Measurements from ENCODE around the gene SVIL.
"Not testable (repeated sequence)": the region's sequence is repeated elsewhere in the genome, so short reads cannot be mapped to it uniquely, and the experiment has no call there.

Gene SVIL

DNA sequence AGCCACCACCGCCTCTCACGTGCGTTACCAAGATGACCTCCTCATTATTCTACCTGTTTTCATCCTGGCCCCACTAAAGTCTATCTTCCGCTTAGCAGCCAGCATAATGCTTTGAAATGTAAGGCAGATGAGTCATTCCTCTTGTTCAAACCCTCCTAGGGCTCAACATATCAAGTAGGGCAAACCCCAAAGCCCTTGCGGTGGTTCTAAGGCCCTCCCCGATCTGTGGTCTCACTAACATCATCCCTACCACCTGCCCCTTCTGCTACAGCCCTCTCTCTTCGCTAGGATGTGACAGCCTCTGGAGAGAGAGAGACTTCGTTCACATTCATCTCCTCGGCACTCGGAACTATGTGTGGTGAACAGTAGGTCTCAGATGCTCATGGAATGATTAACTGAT, 94.8 kb downstream of the SVIL start:
- DNase-seq = no peak

DNA sequence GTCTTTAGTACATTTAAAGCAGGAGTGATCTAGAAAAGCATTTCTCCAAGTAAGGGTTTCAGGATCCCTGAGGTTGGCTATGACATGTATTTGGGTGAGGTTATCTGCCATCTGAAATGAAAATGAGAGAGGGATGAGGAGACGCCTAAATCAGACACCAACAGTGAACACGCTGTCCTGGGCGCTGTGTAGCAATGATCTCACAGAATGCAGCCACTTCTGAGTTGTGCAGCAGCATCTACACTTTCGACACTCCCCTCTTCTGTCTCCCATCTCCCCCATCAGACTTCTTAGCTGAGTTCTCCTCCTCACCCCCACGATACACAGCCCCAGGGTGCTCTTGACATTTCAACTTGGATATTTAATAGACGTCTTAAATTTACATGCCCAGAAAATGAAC, 95.4 kb downstream of the SVIL start:
- no peak for DNase-seq

DNA sequence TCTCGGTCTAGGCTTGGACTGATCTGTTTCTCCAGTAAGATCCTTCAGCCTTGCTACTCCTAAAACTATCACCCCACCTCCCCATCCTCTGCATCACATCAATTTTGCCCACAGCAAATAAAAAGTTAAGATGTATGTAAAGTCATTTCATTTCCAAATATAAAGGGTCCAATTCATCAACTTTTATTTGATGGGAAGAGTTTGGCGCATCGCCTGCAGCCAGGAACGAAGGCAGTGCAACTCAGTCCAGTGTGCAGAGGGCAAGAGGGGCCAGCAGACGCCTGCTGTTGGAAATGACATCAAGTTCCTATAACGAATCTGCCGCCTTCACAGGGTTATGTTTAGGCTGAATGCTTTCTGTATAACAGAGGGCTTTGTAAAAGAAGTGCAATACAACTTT, 97.0 kb downstream of the SVIL start:
- DNase-seq = no peak

DNA sequence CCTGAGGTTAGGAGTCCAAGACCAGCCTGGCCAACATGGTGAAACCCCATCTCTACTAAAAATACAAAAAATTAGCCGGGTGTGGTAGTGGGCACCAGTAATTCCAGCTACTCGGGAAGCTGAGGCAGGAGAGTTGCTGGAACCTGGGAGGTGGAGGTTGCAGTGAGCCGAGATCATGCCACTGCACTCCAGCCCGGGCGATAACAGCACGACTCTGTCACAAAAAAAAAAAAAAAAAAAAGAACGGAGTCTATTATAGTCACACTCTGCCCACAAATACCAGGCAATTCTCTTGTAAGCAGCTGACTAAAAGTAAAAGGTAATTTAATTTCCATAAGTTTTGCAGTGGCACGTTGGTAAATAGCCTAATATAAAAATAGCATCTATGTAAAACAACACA, 98.1 kb downstream of the SVIL start:
- DNase-seq = not testable (repeated sequence)

DNA sequence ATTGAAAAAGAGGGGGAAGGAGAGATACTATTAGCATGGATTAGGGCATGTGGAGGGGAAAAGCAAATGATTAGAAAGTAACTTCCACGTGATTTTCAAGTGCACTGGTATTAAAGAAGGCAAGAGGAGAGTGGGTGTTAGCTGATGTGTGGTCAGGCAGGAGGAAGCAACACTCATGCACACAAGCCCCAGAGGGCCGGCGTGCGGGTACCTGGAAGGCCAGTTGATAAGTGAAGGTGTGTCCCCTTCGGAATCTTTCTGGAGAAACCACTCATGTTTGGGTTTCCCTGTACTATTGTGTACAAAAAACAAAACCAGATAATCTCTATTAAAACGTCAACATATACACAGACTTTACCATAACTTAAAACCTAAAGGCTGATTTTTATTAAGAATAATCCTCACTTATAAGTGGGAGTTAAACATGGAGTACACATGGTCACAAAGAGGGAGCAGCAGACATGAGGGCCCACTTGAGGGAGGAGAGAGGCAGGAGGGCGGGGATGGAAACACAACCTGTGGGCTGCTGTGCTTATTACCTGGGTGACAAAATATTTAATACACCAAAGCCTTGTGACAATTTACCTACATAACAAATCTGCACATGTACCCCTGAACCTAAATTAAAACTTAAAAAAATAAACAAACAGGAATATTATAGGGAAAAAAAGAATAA, 98.9 kb downstream of the SVIL start:
- DNase-seq = no peak

DNA sequence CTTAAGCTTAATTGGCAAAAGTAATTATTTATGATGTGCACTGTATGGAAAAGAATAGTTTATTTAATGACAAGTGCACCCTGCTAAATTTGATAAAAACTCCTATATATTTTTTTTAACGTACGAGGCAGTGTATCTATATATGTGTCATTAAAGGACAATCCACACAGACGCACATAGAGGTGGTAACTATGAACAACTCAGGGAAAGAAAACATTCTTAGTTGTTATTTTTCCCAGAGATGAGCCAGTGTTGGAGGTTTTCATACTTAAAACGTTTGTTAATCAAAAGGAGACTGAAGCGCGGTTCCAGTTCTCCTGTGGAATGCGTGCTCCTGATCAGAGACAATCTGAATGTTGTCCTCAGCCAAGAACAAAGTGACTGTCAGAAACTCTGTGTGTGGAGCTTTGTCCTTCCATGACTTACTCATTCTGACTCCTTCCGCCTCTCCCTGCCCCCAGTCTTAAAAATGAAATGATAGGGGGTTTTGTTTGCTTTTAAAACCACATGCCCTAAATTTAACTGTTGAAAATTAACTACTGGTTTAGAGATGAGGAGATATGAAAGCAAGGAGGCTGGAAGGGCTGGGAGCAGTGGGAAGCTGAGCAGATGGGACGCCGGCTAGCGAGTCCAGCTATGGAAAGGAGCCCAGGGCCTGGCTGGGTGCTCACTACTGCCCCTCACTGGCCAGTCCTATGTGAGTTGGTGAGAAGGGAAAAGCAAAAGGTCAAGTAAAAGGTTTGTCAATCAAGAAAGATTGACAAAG, 99.6 kb downstream of the SVIL start:
- peak; percentile 60 for DNase-seq

DNA sequence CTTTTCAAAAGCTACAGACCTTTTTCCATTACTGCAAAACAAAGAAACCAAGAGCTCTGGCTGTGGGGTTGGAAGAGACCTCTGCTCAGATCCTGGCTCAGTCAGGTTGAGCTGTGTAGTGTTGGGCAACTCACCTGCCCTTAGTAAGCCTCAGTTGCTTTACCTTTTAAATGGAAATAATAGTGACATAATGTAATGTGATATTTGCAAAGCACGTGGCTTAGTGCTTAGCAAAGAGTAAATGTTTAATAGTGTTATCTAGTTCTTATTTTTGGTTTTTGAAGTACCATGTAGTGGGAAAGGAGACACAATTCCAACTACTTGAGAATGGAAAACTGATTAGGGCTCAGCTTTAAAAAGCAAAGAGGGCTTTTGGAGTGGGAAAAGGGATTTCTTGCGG, 100.2 kb downstream of the SVIL start:
- DNase-seq = no peak

DNA sequence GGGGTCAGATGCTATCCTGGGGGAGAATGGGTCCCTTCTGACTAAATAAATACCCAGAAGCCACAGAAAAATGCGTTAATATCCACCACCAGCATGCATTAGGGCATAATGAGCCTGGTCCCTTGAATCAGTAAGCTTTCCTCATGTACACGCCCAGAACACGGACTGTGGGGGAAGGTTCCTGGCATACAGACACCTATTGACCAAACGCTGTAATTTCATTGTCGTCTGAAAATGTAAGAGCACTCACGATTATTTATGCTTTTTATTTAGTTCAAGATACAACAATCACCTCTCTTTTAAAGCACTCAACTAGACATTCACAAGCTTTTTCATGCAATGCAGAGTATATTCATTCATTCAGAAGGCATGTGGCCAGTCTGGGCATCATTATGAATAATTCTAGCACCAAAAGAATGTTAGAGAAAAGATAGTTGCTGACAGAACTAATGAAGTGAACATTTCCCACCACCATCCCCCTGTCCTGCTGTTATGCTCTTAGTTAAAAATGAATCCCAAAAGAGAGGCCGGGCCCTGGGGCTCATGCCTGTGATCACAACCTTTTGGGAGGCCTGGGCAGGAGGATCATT, 101.0 kb downstream of the SVIL start:
- DNase-seq = no peak

DNA sequence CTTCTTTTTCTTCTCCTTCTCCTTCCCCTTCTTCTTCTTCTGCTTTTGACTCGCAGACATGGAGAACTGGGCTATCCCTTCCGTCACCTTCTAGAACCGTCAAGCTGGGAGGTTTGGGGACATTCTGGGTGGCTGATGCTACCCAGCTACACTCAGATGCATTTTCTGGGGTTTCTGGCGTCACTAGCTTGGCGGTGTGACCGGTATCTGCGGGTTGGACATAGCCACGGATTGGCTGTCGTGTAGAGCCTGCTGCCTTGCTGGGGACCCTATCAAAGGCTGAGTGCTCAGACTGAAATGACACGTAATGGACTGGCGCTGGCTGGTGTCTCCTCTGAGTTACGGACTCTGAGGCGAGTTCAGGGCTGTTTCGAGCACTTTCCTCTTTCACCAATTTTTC, 101.7 kb downstream of the SVIL start:
- DNase-seq = no peak

DNA sequence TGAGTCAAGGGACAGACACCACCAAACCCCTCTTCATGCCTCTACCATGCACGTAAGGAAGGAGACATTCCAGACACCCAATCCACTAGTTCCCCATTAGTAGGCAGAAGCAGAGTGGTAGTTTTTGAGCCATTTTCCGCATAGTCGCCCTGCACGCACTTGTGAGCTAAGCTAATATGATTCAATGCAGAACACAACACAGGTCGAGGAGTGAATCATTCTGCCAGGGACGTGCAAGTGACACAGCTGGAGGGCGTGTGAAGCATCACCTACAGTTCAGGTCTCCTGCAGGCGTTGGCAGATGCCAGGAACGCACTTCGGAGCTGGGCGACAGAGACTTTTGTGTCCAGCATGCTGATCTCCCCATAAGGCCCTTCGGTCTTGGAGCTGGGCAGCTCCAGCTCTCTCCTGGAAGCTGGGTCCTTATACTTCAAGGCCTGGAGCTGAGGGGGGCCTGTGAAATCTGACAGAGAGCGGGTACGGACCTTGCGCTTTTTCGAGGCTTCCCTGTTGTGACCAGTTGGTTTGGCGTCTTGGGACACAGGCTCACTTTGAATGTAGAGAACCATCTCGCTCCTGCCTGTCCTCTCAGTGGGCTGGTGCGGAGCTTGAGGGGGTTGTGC, 102.4 kb downstream of the SVIL start:
- no peak for DNase-seq

DNA sequence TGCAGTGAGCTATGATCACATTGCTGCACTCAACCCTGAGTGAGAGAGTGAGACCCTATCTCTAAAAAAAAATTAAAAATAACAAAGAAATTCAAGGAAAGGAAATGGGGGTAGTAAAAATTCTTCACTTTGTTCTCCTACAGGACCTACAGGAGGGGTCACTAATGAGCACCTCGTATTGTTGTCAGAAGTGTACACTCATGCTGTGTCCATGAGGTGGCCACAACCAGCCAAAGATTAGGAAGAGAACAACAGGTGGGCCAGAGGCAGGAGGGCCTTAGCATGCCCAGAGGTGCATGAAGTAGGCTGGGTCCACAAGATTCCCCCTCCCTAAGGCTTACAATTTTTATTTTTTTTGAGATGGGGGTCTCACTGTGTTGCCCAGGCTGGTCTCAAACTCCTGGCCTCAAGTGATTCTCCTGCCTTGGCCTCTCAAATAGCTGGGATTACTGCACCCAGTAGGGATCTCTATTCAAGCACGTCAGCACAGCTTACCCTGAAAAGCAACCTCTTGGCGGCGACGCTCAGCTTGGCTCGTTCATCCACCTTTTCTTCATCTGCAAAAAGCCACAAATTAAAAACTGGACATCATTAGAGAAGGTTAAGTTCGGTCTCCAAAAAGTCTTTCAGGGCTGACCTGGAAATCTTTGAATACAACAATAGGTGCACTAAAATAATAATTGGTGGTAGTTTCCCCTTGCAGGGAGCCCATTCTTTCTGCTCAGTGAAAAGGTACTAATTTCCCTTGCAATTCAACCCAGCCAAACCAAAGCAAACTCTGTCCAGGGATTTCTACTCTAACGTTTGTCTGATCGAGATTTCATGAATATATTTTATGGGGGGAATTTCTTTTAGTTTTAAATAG, 104.4 kb downstream of the SVIL start:
- no peak for DNase-seq

DNA sequence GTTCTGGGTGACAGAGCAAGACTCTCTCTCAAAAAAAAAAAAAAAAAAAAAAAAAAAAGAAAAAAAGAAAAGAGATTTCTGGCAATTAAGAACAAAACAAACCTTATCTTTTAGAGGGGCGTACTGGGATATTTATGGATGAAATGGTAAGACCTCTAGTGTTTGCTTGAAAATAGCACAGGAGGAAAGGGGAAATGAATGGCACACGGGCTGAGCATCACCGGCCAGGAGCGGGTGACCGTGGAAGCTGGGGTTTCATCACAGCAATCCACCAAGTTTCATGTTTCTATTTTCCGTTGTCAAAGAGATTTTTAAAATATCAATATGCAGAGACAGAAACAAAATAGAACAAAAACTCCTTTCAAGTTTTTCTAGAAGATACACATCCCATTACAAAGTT, 105.6 kb downstream of the SVIL start:
- DNase-seq = no peak

DNA sequence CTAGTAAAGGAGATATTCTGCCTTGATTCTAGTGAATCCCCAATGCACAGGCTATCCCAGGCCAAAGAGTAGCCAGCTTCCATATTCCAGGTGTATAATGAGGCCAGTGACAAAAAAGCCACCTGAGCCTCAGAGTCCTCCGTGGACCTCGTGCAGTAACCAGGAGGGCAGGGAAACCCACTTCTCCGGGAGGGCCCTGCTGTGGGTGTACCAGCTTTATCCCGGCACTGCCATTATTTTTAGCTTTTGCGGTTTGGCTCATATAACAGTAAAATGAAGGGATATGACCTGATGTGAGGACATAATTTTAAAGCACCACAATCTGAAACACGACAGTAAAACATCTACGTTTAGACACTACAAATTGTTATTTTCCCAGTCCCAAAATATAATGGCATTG, 109.0 kb downstream of the SVIL start:
- DNase-seq = no peak

DNA sequence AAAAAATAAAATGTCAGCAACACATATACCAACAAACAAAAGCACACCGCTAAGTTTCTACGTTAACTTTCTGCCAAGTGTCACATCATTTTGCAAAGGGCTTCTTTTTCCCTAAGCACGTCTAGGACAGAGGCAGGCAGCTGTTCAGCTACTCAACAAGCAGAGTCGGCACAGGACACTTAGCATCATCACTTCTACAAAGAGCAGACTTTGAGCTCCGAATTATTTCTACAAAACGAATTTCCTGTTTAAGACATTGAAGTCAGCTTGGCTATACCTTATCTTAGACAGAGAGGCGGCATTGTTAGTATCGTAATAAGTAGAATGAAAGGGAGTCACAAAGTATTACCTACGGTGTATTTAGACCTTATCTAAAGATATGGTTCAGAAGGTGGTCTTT, 110.1 kb downstream of the SVIL start:
- no peak for DNase-seq

DNA sequence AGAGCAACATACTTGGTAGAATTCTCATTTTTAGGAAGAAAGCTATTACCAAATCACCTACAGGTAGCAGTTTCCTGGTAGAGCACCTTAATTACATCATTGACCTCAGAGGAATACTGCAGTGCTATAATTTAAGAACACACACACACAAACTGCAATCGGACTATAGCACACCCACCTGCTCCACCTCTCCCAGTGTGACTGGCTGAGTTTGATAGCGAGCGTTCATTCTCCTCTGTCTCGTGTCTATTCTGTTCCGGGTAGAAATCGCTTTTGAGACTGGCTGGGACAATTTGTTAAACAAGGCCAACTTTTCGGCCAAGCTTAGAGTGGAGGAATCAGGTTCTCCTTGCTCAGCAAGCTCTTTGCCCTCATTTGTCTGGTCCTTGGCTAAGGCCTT, 110.5 kb downstream of the SVIL start:
- DNase-seq = no peak

DNA sequence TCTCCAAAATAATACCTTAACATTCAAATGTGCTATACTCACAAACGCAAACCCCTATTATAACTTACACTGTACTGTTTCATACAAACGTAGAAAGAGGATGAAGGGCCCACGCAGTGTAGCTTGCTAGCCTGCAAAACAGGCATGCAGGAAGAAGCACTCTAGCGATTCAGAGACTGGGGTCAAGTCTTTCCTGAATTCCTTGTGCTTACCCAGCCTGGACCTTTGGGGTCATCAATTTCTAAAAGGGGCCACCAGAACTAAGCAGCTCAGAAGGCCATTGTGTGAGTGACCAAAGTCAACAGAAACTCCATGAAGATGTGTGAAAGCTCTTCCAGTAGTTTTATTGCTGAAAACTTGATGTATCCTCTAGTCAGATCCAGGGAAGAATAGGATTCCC, 111.9 kb downstream of the SVIL start:
- DNase-seq = no peak

DNA sequence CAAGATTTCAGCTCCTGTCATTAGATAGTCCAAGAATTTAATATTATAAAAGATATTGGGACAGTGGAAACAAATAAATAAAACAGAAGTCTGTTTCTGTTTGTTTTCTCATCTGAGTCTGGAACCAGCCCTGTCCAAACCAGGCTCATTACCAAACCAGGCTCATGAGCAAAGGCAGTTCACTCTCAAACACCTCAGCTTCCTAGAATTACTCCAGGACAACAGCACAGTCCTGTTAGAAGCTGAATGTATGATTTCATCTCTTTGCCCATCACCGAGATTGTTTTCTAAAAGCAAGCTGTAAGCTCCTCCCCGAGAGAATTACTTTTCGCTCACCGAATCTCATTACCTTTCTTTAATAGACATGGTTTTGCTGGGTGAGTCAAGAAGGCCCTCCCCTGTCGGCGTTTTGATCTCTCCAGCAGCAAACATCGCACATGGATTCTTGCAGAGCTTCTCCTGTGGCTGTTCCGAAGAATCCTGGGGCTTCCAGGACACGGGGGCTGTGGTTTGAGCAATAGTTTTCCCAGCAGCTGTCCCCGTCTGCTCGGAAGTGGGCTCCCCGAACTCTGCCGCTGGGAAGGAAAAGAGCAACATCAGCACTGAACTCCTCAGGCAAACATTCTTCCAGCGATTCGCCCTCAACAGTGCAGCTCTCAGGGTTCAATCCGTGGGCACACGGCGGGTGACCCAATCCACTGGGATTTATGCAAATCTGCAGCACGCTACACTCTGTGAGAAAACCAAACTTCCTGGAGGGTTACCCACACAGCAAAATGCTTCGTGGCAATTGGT, 112.5 kb downstream of the SVIL start:
- DNase-seq = peak; percentile 70

DNA sequence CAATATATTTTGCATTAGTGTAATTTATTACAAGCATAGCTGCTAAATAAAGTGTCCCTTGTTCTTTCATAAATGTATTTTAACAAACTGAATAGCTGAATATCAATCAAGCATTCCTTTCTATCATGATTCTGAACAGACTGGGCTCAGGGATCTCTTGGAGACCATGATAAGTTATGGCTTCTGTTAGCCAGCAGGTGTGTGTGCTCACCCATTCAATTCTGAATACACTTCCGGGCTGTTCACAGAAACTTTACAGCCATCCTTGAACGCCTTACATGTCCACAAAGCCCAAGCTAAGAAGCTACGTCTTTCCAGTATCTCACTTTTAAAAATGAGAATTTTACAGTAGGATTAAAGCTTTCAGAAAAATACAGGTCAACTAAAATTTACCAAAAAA, 115.1 kb downstream of the SVIL start:
- no peak for DNase-seq

DNA sequence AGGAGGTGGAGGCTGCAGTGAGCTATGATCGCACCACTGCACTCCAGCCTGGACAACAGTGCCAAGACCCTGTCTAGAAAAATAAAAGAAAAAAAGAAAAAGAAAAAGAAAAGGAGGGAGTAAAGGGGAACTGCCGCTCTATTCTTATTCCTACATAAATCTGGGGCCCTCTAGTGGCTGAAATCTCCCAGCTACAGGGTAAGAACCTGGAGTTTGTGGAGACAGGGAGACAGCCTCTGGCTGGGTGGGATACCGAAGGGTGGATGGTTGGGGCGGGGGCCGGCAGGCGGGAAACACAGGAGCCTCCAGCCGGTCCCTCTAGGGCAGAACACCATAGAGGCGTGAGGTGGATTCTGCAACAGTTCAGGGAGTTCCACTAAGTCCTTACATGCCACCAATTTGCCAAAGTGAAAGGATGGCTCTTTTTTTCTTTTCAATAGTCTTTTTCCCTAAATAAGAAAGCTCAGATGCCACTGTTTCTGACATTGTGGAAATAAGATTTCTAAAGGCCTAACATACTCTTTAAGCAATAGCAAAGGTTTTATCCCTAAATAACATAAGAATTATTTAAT, 117.3 kb downstream of the SVIL start:
- no peak for DNase-seq

DNA sequence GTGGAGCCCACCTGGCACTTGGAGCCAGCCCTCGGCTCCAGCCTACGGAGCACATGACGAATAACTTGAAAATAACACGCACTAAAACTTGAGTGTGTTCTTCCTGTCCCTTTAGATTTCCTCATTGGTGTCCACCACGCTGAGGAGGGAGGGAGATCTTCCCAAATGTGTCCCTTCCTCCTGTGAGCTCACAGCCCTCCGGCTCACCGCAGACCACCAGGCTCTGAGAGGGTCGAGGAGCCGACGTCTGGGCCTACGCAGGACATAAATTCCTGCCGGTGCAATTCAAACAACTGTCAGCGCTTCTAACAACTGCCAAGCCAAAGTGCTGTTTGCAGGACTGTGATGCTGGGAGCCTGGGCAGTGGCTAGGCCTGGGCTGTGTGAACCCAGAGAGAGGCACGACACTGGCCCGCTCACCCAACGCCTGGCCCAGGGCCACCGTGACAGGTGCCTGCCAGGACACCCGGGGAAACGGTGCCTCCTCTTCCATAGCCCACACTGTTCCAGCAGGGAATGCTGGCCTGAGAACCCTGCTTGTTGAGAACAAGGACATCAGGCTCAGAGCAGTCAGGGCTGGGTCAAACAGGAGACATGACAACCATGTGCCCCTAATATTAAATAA, 118.3 kb downstream of the SVIL start:
- DNase-seq = not testable (repeated sequence)

DNA sequence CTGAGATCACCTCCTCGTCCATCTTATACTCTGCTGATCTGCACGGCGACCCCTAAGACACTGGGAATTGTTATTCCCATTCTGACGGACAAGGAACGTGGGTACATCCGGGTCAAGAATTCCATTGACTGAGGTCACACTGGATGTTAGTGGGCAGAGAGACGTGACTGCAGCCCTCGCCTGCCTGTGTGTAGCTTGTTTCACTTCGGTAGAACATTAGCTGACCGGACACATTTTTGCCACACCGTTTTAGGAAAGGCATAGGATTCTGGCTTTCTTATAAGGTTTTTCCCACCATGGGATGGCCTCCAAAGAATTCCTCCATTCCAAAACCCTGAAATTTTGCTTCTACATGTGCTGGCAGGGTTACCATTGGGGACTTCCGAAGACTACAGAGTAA, 118.9 kb downstream of the SVIL start:
- not testable (repeated sequence) for DNase-seq

Measured in right kidney (tissue), 1 donor.